Left ventricle myocardium inferior (tissue), 1 donor: ENCODE results near the gene KLK10. TPM values are rescaled to one million over a fixed set of nuclear protein-coding genes. Genes with fewer than 3 reads are reported as not detected.

Experiments used
- DNase-seq: peaks from one replicate; pipeline ENCODE4 v3.0.0-alpha.2; 2020
- H3K27ac ChIP-seq: fragments of 200-600 bp; replicated peaks from 2 replicates; pipeline ENCODE4 v1.8.0; 2021
- H3K27me3 ChIP-seq: fragments of 200-600 bp; 2 replicates; pipeline ENCODE4 v1.8.0; 2021; ENCODE audit warnings: low read depth
- H3K36me3 ChIP-seq: fragments of 200-600 bp; 2 replicates; pipeline ENCODE4 v1.8.0; 2021
- H3K4me1 ChIP-seq: fragments of 200-600 bp; 2 replicates; pipeline ENCODE4 v1.8.0; 2021
- H3K4me3 ChIP-seq: fragments of 200-600 bp; 2 replicates; pipeline ENCODE4 v1.8.0; 2021; ENCODE audit warnings: mild to moderate bottlenecking, moderate library complexity
- H3K9me3 ChIP-seq: fragments of 200-600 bp; replicated peaks from 2 replicates; pipeline ENCODE4 v1.8.0; 2021
- intact Hi-C: fragments of 100-400 bp; cut with micrococcal nuclease; formaldehyde crosslinking; loops from one replicate; pipeline ENCODE4 v1.11.0; 2022
- total RNA-seq: library from RNA; stranded (reverse); fragmentation: NEBNext Ultra II Directional; extraction: Animal tissue kit (Norgen Biotek cat#: 25700); gene quantifications from one replicate; pipeline ENCODE4 v1.2.1, GENCODE V29; 2021
- TF ChIP-seq, protein P1 (sequence below): fragments of 200-600 bp; IDR thresholded peaks from 2 replicates; pipeline ENCODE4 v1.8.0; 2021; ENCODE audit warnings: antibody characterized with exemption, mild to moderate bottlenecking, borderline replicate concordance
- donor health status: DM: no; HTN: yes; CAD: no; lungs with severe emphysema.

Gene KLK10
- total RNA-seq, 1 donor from 2014 or later, result not detected

- intact Hi-C loops, result no loop called here
- H3K9me3 ChIP-seq, result no peaks in the 10 kb centered on the region
- no peaks in the 10 kb centered on the region for H3K4me1 ChIP-seq
- no peak overlapping the region for H3K4me3 ChIP-seq
- H3K36me3 ChIP-seq, result no peaks in the 10 kb centered on the region
- peaks cover 8% of the 10 kb centered on the region for H3K27me3 ChIP-seq
- TF ChIP-seq, protein P1, sequence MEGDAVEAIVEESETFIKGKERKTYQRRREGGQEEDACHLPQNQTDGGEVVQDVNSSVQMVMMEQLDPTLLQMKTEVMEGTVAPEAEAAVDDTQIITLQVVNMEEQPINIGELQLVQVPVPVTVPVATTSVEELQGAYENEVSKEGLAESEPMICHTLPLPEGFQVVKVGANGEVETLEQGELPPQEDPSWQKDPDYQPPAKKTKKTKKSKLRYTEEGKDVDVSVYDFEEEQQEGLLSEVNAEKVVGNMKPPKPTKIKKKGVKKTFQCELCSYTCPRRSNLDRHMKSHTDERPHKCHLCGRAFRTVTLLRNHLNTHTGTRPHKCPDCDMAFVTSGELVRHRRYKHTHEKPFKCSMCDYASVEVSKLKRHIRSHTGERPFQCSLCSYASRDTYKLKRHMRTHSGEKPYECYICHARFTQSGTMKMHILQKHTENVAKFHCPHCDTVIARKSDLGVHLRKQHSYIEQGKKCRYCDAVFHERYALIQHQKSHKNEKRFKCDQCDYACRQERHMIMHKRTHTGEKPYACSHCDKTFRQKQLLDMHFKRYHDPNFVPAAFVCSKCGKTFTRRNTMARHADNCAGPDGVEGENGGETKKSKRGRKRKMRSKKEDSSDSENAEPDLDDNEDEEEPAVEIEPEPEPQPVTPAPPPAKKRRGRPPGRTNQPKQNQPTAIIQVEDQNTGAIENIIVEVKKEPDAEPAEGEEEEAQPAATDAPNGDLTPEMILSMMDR, result no peak
- no peak overlapping the region for H3K27ac ChIP-seq
- no peak for DNase-seq
These were observed 24.0 kb upstream of the KLK10 start for GRCh38 chr19:51043497-51043896.

- intact Hi-C loops, result no loop called here
- TF ChIP-seq, protein P1, result no peak
These were observed 20.6 kb upstream of the KLK10 start for GRCh38 chr19:51040151-51040550.

DNA sequence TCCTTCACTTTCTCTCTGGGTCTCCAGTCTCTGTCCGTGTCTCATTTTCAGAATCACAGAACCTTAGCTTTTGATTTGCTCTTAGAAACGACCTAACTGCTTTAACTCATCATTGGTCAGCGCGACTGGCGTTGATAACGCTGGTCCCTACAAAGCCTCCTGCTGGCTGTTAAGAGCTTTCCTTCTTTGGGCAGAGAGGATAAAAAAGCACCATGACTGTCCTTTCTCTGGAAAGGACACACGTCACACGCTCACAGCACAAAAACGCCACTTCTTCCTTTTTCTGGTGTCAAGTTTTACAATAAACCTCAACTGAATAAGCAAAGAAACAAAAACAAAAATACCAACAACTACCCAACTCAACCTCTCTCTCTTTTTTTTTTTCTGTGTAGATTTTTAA lies 17.0 kb upstream of the KLK10 start:
- Histone ChIP-seq H3K27ac (no peak overlapping the region), H3K4me1 (no peaks in the 10 kb centered on the region), H3K4me3 (no peak overlapping the region), H3K27me3 (peaks cover 45% of the 10 kb centered on the region), H3K36me3 (no peaks in the 10 kb centered on the region), H3K9me3 (no peaks in the 10 kb centered on the region)
- DNase-seq, result no peak
- intact Hi-C loops, result no loop called here
- TF ChIP-seq, protein P1, result no peak

More at GRCh38 chr19:51040151-51040550, 20.6 kb upstream of the KLK10 start:
- H3K4me3 ChIP-seq, result no peak overlapping the region
- no peak overlapping the region for H3K27ac ChIP-seq
- peaks cover 11% of the 10 kb centered on the region for H3K27me3 ChIP-seq
- no peaks in the 10 kb centered on the region for H3K4me1 ChIP-seq
- DNase-seq, result no peak
- no peaks in the 10 kb centered on the region for H3K9me3 ChIP-seq
- no peaks in the 10 kb centered on the region for H3K36me3 ChIP-seq

GRCh38 chr19:51034704-51035103 lies 15.2 kb upstream of the KLK10 start, which contains the start of gene KLK12:
Gene KLK12, minus strand, starts transcription at chr19:51035002. Its CDS starts 381 bp downstream, at chr19:51034621.
- Histone ChIP-seq H3K9me3 (no peaks in the 10 kb centered on the region), H3K27ac (no peak within 1 kb of the TSS), H3K4me3 (no peak within 1 kb of the TSS), H3K27me3 (peaks cover 63% of the 10 kb centered on the region), H3K4me1 (no peaks in the 10 kb centered on the region), H3K36me3 (no peaks in the 10 kb centered on the region)
- TF ChIP-seq, protein P1, result no peak
- intact Hi-C loops, result no loop called here
- DNase-seq, result no peak

GRCh38 chr19:51031880-51032225 lies 12.3 kb upstream of the KLK10 start:
- Histone ChIP-seq H3K9me3 (no peaks in the 10 kb centered on the region), H3K36me3 (no peaks in the 10 kb centered on the region), H3K27me3 (peaks cover 89% of the 10 kb centered on the region), H3K4me1 (no peaks in the 10 kb centered on the region), H3K4me3 (no peak overlapping the region), H3K27ac (no peak overlapping the region)
- DNase-seq, result no peak
- intact Hi-C loops, result no loop called here
- TF ChIP-seq, protein P1, result no peak
